Spleen (tissue), 7 donors: ENCODE results near the gene CES3.

Experiments
- CTCF ChIP-seq, 11 experiments: fragments of 200-600 bp in 7 of 11; fragments of 450-650 bp in 4 of 11; sonication (generic) in 4 of 11; IDR thresholded peaks in 8 of 11; conservative IDR thresholded peaks in 3 of 11; 1 replicate in 7 of 11; 2 replicates in 4 of 11; pipeline versions ENCODE4 v1.4.0 to v1.8.0; 2016 to 2021; ENCODE audit warnings: antibody characterized with exemption in 11 of 11, inconsistent platforms in 4 of 11, mild to moderate bottlenecking in 1 of 11
- POLR2AphosphoS5 ChIP-seq, 3 donors: sonication (generic); formaldehyde crosslinking; IDR thresholded peaks; one replicate each; pipeline ENCODE4 v1.5.1; 2017; ENCODE audit warnings: antibody characterized with exemption in 3 of 3
- donor health status: DM: no; HTN: no; CAD: no; lungs with moderate emphysema.
- donor health status: DM: no; HTN: no; CAD: no.
- donor health status: DM: no; HTN: no; CAD: no.

- TF ChIP-seq POLR2AphosphoS5 (IDR thresholded peaks at IDR 0.05): peak in 1 of 3 donors; percentile 41
- peak; percentile 87 to 97 (median 94) for TF ChIP-seq CTCF (IDR thresholded peaks at IDR 0.05 in 8 of 11, conservative IDR thresholded peaks at IDR 0.05 in 3 of 11)
Measured at GRCh38 chr16:66947302-66948065, 13.6 kb upstream of the CES3 start.
